ENCODE results near the gene LRRN4. TPM values are rescaled to one million over a fixed set of nuclear protein-coding genes. Genes with fewer than 3 reads are reported as not detected.

LRRN4 gene
- total RNA-seq, 6 experiments from 2014 or later, result 0.09 to 0.10 TPM; not detected in 4

- no peaks in the 10 kb centered on the region for H3K9me3 Mint-ChIP-seq
- TF ChIP-seq, protein P1, sequence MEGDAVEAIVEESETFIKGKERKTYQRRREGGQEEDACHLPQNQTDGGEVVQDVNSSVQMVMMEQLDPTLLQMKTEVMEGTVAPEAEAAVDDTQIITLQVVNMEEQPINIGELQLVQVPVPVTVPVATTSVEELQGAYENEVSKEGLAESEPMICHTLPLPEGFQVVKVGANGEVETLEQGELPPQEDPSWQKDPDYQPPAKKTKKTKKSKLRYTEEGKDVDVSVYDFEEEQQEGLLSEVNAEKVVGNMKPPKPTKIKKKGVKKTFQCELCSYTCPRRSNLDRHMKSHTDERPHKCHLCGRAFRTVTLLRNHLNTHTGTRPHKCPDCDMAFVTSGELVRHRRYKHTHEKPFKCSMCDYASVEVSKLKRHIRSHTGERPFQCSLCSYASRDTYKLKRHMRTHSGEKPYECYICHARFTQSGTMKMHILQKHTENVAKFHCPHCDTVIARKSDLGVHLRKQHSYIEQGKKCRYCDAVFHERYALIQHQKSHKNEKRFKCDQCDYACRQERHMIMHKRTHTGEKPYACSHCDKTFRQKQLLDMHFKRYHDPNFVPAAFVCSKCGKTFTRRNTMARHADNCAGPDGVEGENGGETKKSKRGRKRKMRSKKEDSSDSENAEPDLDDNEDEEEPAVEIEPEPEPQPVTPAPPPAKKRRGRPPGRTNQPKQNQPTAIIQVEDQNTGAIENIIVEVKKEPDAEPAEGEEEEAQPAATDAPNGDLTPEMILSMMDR (IDR thresholded peaks at IDR 0.05), result no peak
- no peak overlapping the region for H3K4me3 Mint-ChIP-seq
- no peak overlapping the region for H3K27ac Mint-ChIP-seq
- peaks cover 15% of the 10 kb centered on the region for H3K27me3 Mint-ChIP-seq (ENCODE audit: insufficient read depth)
- no peaks in the 10 kb centered on the region for H3K36me3 Mint-ChIP-seq (ENCODE audit: low read depth)
- no peak for DNase-seq
- H3K4me1 Mint-ChIP-seq (ENCODE audit: low read depth), result no peaks in the 10 kb centered on the region
These were observed 6.4 kb upstream of the LRRN4 start for GRCh38 chr20:6060213-6060612.

GRCh38 chr20:6058684-6059295 is 4.9 kb upstream of the LRRN4 start:
- Mint-ChIP-seq H3K4me1 (ENCODE audit: low read depth) (peaks cover 14% of the 10 kb centered on the region), H3K36me3 (ENCODE audit: low read depth) (no peaks in the 10 kb centered on the region), H3K4me3 (no peak overlapping the region), H3K9me3 (no peaks in the 10 kb centered on the region), H3K27ac (no peak overlapping the region), H3K27me3 (ENCODE audit: insufficient read depth) (peaks cover 15% of the 10 kb centered on the region)
- DNase-seq, result no peak
- TF ChIP-seq, protein P1 (IDR thresholded peaks at IDR 0.05), result no peak

DNA sequence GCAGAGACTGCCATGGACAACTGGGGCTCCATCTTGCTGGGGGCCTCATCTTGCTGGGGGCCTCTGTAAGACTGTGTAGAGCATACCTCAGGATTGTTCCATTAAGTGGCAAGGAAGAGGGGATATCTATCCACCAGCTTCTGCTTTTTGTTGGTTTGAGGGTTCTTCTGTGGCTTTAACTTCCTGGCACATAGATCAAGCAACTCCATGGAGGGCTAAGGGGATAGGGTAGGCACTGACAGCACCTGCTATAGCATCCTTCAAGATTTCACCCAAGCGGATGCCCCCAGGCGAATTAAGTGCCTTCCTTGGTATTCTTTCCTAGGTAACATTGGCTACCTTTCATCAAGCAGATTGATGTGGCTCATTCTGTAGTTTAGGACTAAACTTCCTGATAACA is 3.8 kb upstream of the LRRN4 start:
- H3K27me3 Mint-ChIP-seq (ENCODE audit: insufficient read depth), result peaks cover 21% of the 10 kb centered on the region
- no peak for DNase-seq
- H3K36me3 Mint-ChIP-seq (ENCODE audit: low read depth), result no peaks in the 10 kb centered on the region
- H3K9me3 Mint-ChIP-seq, result no peaks in the 10 kb centered on the region
- no peak overlapping the region for H3K4me3 Mint-ChIP-seq
- TF ChIP-seq, protein P1 (IDR thresholded peaks at IDR 0.05), result no peak
- H3K27ac Mint-ChIP-seq, result no peak overlapping the region
- peaks cover 22% of the 10 kb centered on the region for H3K4me1 Mint-ChIP-seq (ENCODE audit: low read depth)

GRCh38 chr20:6057139-6057538 is 3.3 kb upstream of the LRRN4 start:
- Mint-ChIP-seq H3K36me3 (ENCODE audit: low read depth) (no peaks in the 10 kb centered on the region), H3K27ac (no peak overlapping the region), H3K9me3 (no peaks in the 10 kb centered on the region), H3K27me3 (ENCODE audit: insufficient read depth) (peaks cover 21% of the 10 kb centered on the region), H3K4me3 (no peak overlapping the region), H3K4me1 (ENCODE audit: low read depth) (peaks cover 22% of the 10 kb centered on the region)
- TF ChIP-seq, protein P1 (IDR thresholded peaks at IDR 0.05), result no peak
- no peak for DNase-seq

DNA sequence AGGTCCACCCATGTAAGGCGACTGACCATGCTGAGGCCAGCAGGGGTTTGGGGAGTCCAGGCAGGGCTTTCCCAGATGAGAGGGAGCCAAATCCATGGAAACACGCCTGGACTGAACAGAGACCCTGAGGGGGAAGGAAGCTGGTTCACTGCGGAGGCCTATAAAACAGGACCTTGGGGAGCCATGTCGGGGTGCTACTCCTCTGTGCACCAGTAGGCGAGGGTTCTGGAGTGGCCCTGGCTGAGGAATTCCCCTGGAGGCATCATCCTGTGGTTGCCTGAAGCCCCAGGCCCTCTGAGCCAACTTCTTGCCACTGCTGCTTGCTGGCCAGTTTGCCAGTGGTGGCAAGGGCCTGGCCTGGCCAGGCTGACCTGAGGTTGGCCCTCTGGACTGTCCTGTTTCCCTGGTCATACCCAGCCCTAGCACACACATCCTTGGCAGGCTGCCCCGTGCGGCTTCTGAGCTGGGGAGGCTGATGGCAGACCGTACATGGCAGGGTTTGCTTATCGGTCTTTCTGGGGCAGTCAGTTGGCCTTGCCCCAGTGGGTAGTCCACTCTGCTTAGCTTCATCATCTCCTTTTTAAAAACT is 2.2 kb upstream of the LRRN4 start:
- no peaks in the 10 kb centered on the region for H3K36me3 Mint-ChIP-seq (ENCODE audit: low read depth)
- no peak for DNase-seq
- H3K27me3 Mint-ChIP-seq (ENCODE audit: insufficient read depth), result peaks cover 21% of the 10 kb centered on the region
- H3K4me1 Mint-ChIP-seq (ENCODE audit: low read depth), result peaks cover 22% of the 10 kb centered on the region
- TF ChIP-seq, protein P1 (IDR thresholded peaks at IDR 0.05), result 0 out of 2 replicates have a peak, but pooled peaks have one; percentile 9
- H3K9me3 Mint-ChIP-seq, result no peaks in the 10 kb centered on the region
- no peak overlapping the region for H3K4me3 Mint-ChIP-seq
- no peak overlapping the region for H3K27ac Mint-ChIP-seq

Data from HFFc6 (cell line).